Activated naive CD4-positive, alpha-beta T cell treated with anti-CD3 and anti-CD28 coated beads, Interleukin-2, amount 50 U/mL, for 72 hours (primary cell): ENCODE measurements around the gene MLLT10. TPM values are rescaled to one million over a fixed set of nuclear protein-coding genes. Genes with fewer than 3 reads are reported as not detected.
A peak's percentile ranks its signal among the peaks of the same experiment; 100 is the strongest.

Experiments used
- ATAC-seq, 2 donors: fragments of 150-1000 bp; cut with Tn5 transposase; 2 replicates each; pipeline ENCODE4 v1.10.0; 2021; ENCODE audit warnings: mild to moderate bottlenecking in 2 of 2, moderate library complexity in 2 of 2
- DNase-seq, 2 donors: peaks; one replicate each; pipeline ENCODE4 v3.0.0; 2021 to 2022; ENCODE audit warnings: low spot score in 2 of 2
- H3K27ac Mint-ChIP-seq, 2 donors: one replicate each; pipeline ENCODE4 v1.8.0; 2022; ENCODE audit warnings: mild to moderate bottlenecking in 2 of 2, mixed read lengths in 2 of 2
- H3K36me3 Mint-ChIP-seq, 2 donors: one replicate each; pipeline ENCODE4 v1.8.0; 2022; ENCODE audit warnings: mixed read lengths in 2 of 2
- H3K9me3 Mint-ChIP-seq, 2 donors: one replicate each; pipeline ENCODE4 v1.8.0; 2022; ENCODE audit warnings: mixed read lengths in 2 of 2
- total RNA-seq, 2 donors: library from RNA; stranded (reverse); gene quantifications; one replicate each; pipeline ENCODE4 v1.2.3, GENCODE V29; 2022

The MLLT10 gene
- total RNA-seq: 10 to 100 TPM; 20.1 to 46.4 TPM

GRCh38 chr10:21533467-21534279, at the start of gene MLLT10:
MLLT10 (plus strand) TSS chr10:21534232; CDS start chr10:21534645, 413 bp downstream.
- DNase-seq (peak; percentile 86 to 93), ATAC-seq (peak; percentile 82 to 94)
- Mint-ChIP-seq H3K27ac (peak within 1 kb of the TSS; percentile 82 to 88), H3K36me3 (peaks cover 0 to 10% of the 10 kb centered on the region in 2 donors), H3K9me3 (no peaks in the 10 kb centered on the region)

- Mint-ChIP-seq H3K36me3 (no peaks in the 10 kb centered on the region), H3K27ac (no peak overlapping the region), H3K9me3 (no peaks in the 10 kb centered on the region)
- ATAC-seq (no peak), DNase-seq (no peak)
Measured at GRCh38 chr10:21487416-21488180, 46.4 kb upstream of the MLLT10 start.

DNA sequence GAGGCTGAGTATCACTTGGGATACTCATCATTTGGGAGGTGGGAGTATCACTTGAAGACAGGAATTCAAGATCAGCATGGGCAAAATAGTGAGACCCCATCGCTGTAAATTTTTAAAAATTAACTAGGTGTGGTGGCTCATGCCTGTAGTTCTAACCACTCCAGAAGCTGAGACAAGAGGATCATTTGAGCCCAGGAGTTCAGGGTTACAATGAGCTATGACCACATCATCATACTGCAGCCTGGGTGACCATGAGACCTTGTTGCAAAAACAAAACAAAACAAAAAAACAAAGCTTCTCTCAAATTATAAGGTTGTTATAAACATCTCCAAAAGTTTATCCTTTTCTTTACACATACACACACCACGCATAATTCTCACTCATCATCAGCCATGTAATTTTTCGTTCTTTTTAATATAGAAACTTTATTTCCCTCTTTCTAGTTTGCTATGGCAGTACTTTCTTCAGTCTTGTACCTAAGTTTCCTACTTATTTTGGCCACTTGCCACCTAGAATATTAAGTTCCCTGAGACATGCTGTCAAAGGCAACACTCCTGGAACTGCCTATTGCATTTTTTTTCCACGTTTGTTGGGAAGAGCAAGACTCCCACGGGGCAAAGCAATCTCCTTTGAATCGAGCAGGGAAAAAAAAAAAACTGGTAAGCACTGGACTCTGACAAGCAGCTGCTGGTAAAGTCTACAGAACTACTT, 45.6 kb upstream of the MLLT10 start:
- no peak for DNase-seq
- no peaks in the 10 kb centered on the region for H3K9me3 Mint-ChIP-seq
- H3K36me3 Mint-ChIP-seq: no peaks in the 10 kb centered on the region
- no peak overlapping the region for H3K27ac Mint-ChIP-seq
- no peak for ATAC-seq

DNA sequence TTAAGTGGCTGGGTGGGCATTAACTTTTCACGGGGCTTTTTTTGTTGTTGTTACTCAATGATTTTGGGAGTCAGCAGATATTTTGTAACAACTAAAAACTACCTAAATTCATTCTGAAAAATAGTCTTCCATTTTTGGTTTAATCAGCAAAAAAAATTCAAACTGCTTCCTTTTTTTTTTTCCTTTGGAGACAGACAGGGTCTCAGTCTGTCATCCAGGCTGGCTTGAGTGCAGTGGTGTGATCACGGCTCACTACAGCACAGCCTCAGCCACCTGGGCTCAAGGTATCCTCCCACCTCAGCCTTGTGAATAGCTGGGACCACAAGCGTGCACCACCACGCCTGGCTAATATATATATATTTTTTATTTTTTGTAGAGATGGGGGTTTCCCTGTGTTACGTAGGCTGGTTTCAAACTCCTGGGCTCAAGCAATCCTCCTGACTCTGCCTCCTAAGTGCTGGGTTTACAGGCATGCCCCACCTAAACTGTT, 45.0 kb upstream of the MLLT10 start:
- H3K9me3 Mint-ChIP-seq: no peaks in the 10 kb centered on the region
- DNase-seq (no peak), ATAC-seq (no peak)
- peaks cover 0 to 5% of the 10 kb centered on the region in 2 donors for H3K36me3 Mint-ChIP-seq
- H3K27ac Mint-ChIP-seq: no peak overlapping the region

DNA sequence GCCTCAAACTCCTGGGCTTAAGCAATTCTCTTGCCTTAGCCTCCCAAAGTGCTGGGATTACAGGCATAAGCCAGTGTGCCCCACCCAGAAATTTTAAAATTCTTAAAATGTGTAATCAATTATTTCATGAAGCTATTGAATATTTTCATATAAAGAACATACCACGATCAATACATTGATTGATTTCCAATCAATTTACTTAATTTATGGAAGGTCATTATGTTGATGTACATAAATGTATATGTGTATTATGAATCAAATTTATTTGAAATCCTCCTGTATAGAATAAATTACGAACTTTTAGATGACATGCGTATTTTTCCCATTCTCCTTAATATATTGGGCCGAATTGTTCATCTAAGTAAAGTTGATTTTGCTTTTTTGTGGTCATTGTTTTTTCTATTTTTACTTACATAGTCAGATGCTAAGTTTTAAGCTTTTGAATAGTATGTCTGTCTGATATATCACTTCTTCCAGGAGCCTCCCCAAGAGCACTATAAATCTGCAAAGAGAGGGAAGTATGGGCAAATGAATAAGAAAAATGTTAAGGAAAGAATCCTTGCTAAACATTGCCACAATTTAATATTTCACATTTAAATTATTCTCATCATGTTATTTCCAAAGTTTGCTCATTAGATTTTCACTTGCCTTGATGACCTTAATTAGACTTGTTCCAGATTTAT, 43.9 kb upstream of the MLLT10 start:
- ATAC-seq (no peak), DNase-seq (no peak)
- H3K9me3 Mint-ChIP-seq: no peaks in the 10 kb centered on the region
- H3K27ac Mint-ChIP-seq: no peak overlapping the region
- peaks cover 3 to 7% of the 10 kb centered on the region in 2 donors for H3K36me3 Mint-ChIP-seq

- DNase-seq (no peak), ATAC-seq (no peak)
- no peak overlapping the region for H3K27ac Mint-ChIP-seq
- no peaks in the 10 kb centered on the region for H3K9me3 Mint-ChIP-seq
- peaks cover 7% of the 10 kb centered on the region in 2 donors for H3K36me3 Mint-ChIP-seq
Measured at GRCh38 chr10:21490711-21491105, 43.3 kb upstream of the MLLT10 start.

DNA sequence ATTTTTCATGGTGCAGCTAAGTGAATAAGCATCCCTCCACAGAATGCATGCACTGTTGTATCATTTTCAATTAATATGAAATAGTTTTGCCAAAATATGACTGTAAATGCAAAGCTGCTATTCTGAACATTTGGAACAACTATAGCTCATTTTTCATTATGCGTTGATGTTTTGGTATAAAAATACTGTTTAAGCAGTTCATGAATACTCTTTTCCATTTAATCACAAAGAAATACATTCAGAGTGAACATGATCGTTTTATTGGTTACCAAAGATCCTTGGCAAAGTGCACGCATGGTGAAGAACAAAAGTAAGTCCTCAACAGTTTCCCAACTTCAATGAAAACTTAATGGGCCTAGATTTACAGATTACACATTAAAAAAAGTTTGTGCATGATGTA, 41.6 kb upstream of the MLLT10 start:
- Mint-ChIP-seq H3K27ac (no peak overlapping the region), H3K9me3 (no peaks in the 10 kb centered on the region)

GRCh38 chr10:21493784-21494183, 40.2 kb upstream of the MLLT10 start:
- peaks cover 7% of the 10 kb centered on the region in 2 donors for H3K36me3 Mint-ChIP-seq
- H3K27ac Mint-ChIP-seq: no peak overlapping the region
- no peaks in the 10 kb centered on the region for H3K9me3 Mint-ChIP-seq
- no peak for ATAC-seq
- no peak for DNase-seq

More for the DNA sequence above, 41.6 kb upstream of the MLLT10 start:
- no peak for DNase-seq
- H3K36me3 Mint-ChIP-seq: peaks cover 7% of the 10 kb centered on the region in 2 donors
- no peak for ATAC-seq

DNA sequence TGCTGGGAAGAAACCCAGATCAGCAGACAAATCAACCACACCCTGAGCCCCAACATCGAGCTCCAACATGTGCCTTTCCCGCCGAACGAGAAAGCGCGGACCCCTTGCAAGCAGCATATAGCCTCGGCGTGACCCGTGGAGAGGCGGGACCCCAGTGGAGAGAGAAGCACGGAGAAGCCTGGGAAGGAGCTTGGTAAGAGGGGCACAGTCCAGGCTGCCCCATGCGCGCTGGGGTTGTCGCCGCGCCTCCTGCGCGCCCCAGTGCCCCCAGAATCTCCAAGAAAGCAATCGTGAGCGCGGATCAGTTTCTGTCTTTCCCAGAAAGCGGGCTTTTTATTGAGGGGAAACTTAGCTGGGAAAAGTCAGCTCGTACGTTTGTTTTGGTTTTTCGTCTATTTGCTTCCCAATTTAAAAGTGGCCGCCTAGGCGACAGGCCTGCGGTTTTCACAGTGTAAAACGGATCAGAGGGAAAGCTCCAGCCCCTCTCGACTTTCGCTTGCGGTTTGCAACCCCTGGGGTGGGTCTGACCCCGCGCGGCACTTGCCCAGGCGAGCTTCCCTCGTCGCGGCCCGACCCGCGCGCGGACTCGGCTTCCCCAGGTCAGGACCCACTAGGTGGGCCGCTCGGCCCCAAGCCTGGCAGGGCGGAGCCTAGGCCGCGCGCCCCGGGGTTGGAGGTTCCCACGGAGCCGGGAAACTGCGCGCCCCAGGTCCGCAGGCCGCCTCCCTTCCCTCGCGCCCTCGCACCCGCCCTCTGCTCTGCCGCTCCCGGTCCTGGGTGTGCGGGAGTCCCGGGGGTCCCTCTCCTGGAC, 39.6 kb upstream of the MLLT10 start:
- peak in 1 of 2 donors; percentile 38 for DNase-seq
- ATAC-seq: no peak

GRCh38 chr10:21495002-21495751, 38.9 kb upstream of the MLLT10 start:
- Mint-ChIP-seq H3K36me3 (peaks cover 7 to 12% of the 10 kb centered on the region in 2 donors), H3K27ac (peak overlapping the region in 1 of 2 donors; percentile 50), H3K9me3 (no peaks in the 10 kb centered on the region)
- ATAC-seq (peak in 1 of 2 donors; percentile 2), DNase-seq (no peak)

More for the DNA sequence above, 39.6 kb upstream of the MLLT10 start:
- peaks cover 7 to 12% of the 10 kb centered on the region in 2 donors for H3K36me3 Mint-ChIP-seq
- H3K27ac Mint-ChIP-seq: no peak overlapping the region
- H3K9me3 Mint-ChIP-seq: no peaks in the 10 kb centered on the region

- Mint-ChIP-seq H3K9me3 (no peaks in the 10 kb centered on the region), H3K27ac (peak overlapping the region in 1 of 2 donors; percentile 50), H3K36me3 (peaks cover 7 to 12% of the 10 kb centered on the region in 2 donors)
- peak; percentile 84 to 89 for ATAC-seq
- peak; percentile 84 to 98 for DNase-seq
Measured at GRCh38 chr10:21495752-21496342, 38.2 kb upstream of the MLLT10 start.

- H3K36me3 Mint-ChIP-seq: peaks cover 7 to 12% of the 10 kb centered on the region in 2 donors
- H3K27ac Mint-ChIP-seq: no peak overlapping the region
- no peaks in the 10 kb centered on the region for H3K9me3 Mint-ChIP-seq
- peak in 1 of 2 donors; percentile 55 for DNase-seq
- peak; percentile 54 to 68 for ATAC-seq
Measured at GRCh38 chr10:21496343-21497176, 37.5 kb upstream of the MLLT10 start.

- no peaks in the 10 kb centered on the region for H3K9me3 Mint-ChIP-seq
- H3K27ac Mint-ChIP-seq: no peak overlapping the region
Measured at GRCh38 chr10:21497177-21497807, 36.7 kb upstream of the MLLT10 start.

More at GRCh38 chr10:21497177-21497807, 36.7 kb upstream of the MLLT10 start:
- ATAC-seq: peak in 1 of 2 donors; percentile 12
- H3K36me3 Mint-ChIP-seq: peaks cover 7 to 12% of the 10 kb centered on the region in 2 donors
- DNase-seq: peak in 1 of 2 donors; percentile 42
